MM.1S (cell line): Measurements from ENCODE around the gene RNU6-1.

Experiments used
- DNase-seq: peaks from one replicate; pipeline ENCODE4 v3.0.0-alpha.2; 2015
- H2AFZ ChIP-seq: fragments of 300-600 bp; sonication (generic); 2 replicates; pipeline ENCODE4 v1.6.0; 2016; ENCODE audit warnings: antibody characterized with exemption, low read length
- H3F3A ChIP-seq: fragments of 300-600 bp; sonication (generic); 2 replicates; pipeline ENCODE4 v1.6.1; 2016; ENCODE audit warnings: mild to moderate bottlenecking, antibody characterized with exemption, low read length, moderate library complexity, mixed read lengths; ENCODE audit not compliant: insufficient read depth
- H3K27ac ChIP-seq: fragments of 300-600 bp; sonication (generic); 2 replicates; pipeline ENCODE4 v1.5.1; 2016; ENCODE audit warnings: mild to moderate bottlenecking, low read length
- H3K27me3 ChIP-seq: fragments of 300-600 bp; sonication (generic); replicated peaks from 2 replicates; pipeline ENCODE4 v1.6.0; 2016; ENCODE audit warnings: low read length; ENCODE audit not compliant: insufficient read depth
- H3K36me3 ChIP-seq: fragments of 300-600 bp; sonication (generic); replicated peaks from 2 replicates; pipeline ENCODE4 v1.6.1; 2016; ENCODE audit warnings: mild to moderate bottlenecking, low read length, mixed read lengths; ENCODE audit not compliant: insufficient read depth
- H3K4me1 ChIP-seq: fragments of 300-600 bp; sonication (generic); 2 replicates; pipeline ENCODE4 v1.6.1; 2016; ENCODE audit warnings: low read length, mixed read lengths
- H3K4me2 ChIP-seq: fragments of 300-600 bp; sonication (generic); 2 replicates; pipeline ENCODE4 v1.6.0; 2016; ENCODE audit warnings: low read depth, low read length
- H3K4me3 ChIP-seq: fragments of 300-600 bp; sonication (generic); 2 replicates; pipeline ENCODE4 v1.5.1; 2016; ENCODE audit warnings: low read length, mixed read lengths
- H3K79me2 ChIP-seq: fragments of 300-600 bp; sonication (generic); 2 replicates; pipeline ENCODE4 v1.6.1; 2016; ENCODE audit warnings: mixed run types, low read length, mixed read lengths
- H3K9ac ChIP-seq: fragments of 300-600 bp; sonication (generic); 2 replicates; pipeline ENCODE4 v1.6.1; 2016; ENCODE audit warnings: low read length, mixed read lengths
- H3K9me2 ChIP-seq: fragments of 300-600 bp; sonication (generic); replicated peaks from 2 replicates; pipeline ENCODE4 v1.6.1; 2016; ENCODE audit warnings: mild to moderate bottlenecking, low read length, mixed read lengths; ENCODE audit not compliant: insufficient read depth
- H3K9me3 ChIP-seq: fragments of 300-600 bp; sonication (generic); replicated peaks from 2 replicates; pipeline ENCODE4 v1.6.1; 2016; ENCODE audit warnings: mild to moderate bottlenecking, low read length, mixed read lengths; ENCODE audit not compliant: insufficient read depth
- H4K20me1 ChIP-seq: fragments of 300-600 bp; sonication (generic); 2 replicates; pipeline ENCODE4 v1.6.1; 2016; ENCODE audit warnings: mild to moderate bottlenecking, low read length, moderate library complexity, mixed read lengths; ENCODE audit not compliant: insufficient read depth
- EZH2 ChIP-seq: fragments of 300-600 bp; sonication (generic); optimal IDR thresholded peaks from 2 replicates; pipeline ENCODE3; 2017; ENCODE audit warnings: low read depth, mild to moderate bottlenecking, antibody characterized with exemption, low read length, mixed read lengths
- EZH2phosphoT487 ChIP-seq: fragments of 300-600 bp; sonication (generic); IDR thresholded peaks from 2 replicates; pipeline ENCODE4 v1.6.1; 2018; ENCODE audit warnings: antibody characterized with exemption, low read length
- TF ChIP-seq, protein P1 (sequence below): fragments of 300-600 bp; sonication (generic); IDR thresholded peaks from 2 replicates; pipeline ENCODE4 v1.5.1; 2016; ENCODE audit warnings: antibody characterized with exemption, low read length, mixed read lengths

Gene RNU6-1

DNA sequence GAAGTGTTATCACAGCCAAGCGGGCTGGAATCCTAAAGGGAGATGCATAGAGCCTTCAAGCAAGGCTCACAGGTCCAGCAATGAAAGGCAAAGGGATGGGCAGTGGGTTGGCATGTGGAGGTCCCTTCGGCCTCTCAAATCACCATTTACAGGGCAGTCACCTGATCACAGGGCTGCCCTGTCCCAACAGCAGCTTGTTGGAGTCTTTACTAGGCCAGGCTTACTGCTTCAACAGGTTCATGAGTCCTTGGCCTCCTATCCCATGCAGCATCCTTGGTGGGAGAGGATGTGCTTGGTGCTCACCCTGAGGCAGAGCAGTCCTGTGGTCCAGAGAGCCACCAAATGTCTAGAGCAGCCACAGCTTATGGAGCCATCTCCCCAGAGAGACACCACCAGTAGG is 38.7 kb downstream of the RNU6-1 start:
- H3K4me3 ChIP-seq = no peak overlapping the region
- TF ChIP-seq, protein P1, sequence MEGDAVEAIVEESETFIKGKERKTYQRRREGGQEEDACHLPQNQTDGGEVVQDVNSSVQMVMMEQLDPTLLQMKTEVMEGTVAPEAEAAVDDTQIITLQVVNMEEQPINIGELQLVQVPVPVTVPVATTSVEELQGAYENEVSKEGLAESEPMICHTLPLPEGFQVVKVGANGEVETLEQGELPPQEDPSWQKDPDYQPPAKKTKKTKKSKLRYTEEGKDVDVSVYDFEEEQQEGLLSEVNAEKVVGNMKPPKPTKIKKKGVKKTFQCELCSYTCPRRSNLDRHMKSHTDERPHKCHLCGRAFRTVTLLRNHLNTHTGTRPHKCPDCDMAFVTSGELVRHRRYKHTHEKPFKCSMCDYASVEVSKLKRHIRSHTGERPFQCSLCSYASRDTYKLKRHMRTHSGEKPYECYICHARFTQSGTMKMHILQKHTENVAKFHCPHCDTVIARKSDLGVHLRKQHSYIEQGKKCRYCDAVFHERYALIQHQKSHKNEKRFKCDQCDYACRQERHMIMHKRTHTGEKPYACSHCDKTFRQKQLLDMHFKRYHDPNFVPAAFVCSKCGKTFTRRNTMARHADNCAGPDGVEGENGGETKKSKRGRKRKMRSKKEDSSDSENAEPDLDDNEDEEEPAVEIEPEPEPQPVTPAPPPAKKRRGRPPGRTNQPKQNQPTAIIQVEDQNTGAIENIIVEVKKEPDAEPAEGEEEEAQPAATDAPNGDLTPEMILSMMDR = no peak
- TF ChIP-seq EZH2phosphoT487 (no peak), EZH2 (no peak)

DNA sequence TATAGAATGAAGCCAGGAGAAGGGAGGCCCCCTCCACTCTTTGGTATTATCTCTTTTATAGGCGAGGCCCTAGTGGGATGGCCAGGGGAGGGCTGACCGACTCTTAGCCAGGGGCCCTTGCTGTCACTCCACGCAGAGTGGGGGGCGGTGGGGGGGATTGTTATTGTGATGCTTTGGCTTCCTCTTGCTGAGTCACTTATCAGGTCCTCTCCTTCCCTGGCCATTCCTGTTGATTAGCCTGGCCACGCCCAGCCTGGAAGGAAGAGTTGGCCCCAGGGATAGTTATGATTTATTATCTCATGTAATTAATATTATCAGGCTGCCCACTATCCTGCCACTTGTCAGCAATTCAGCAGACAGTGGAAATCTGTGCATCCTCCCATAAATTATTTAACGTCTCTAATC is 40.0 kb downstream of the RNU6-1 start:
- no peaks in the 10 kb centered on the region for H3K9me3 ChIP-seq
- H3K4me1 ChIP-seq = peaks cover 7% of the 10 kb centered on the region
- TF ChIP-seq EZH2 (no peak), EZH2phosphoT487 (no peak)
- TF ChIP-seq, protein P1 = no peak
- no peak overlapping the region for H3K9ac ChIP-seq
- no peak overlapping the region for H2AFZ ChIP-seq
- H3F3A ChIP-seq = no peaks in the 10 kb centered on the region
- H3K9me2 ChIP-seq = no peaks in the 10 kb centered on the region
- no peak for DNase-seq
- H4K20me1 ChIP-seq = no peaks in the 10 kb centered on the region
- no peaks in the 10 kb centered on the region for H3K79me2 ChIP-seq
- no peaks in the 10 kb centered on the region for H3K27me3 ChIP-seq
- no peaks in the 10 kb centered on the region for H3K36me3 ChIP-seq
- H3K4me2 ChIP-seq = no peak overlapping the region
- no peak overlapping the region for H3K27ac ChIP-seq
- no peak overlapping the region for H3K4me3 ChIP-seq

More for the DNA sequence above, 38.7 kb downstream of the RNU6-1 start:
- no peak overlapping the region for H2AFZ ChIP-seq
- DNase-seq = no peak
- H3K4me2 ChIP-seq = no peak overlapping the region
- no peak overlapping the region for H3K9ac ChIP-seq
- H3K79me2 ChIP-seq = no peaks in the 10 kb centered on the region
- H4K20me1 ChIP-seq = no peaks in the 10 kb centered on the region
- peaks cover 2% of the 10 kb centered on the region; the same call in 1 of the 2 replicates for H3K4me1 ChIP-seq
- no peaks in the 10 kb centered on the region for H3K9me3 ChIP-seq
- no peak overlapping the region for H3K27ac ChIP-seq
- no peaks in the 10 kb centered on the region for H3F3A ChIP-seq
- H3K27me3 ChIP-seq = no peaks in the 10 kb centered on the region
- no peaks in the 10 kb centered on the region for H3K36me3 ChIP-seq
- no peaks in the 10 kb centered on the region for H3K9me2 ChIP-seq

DNA sequence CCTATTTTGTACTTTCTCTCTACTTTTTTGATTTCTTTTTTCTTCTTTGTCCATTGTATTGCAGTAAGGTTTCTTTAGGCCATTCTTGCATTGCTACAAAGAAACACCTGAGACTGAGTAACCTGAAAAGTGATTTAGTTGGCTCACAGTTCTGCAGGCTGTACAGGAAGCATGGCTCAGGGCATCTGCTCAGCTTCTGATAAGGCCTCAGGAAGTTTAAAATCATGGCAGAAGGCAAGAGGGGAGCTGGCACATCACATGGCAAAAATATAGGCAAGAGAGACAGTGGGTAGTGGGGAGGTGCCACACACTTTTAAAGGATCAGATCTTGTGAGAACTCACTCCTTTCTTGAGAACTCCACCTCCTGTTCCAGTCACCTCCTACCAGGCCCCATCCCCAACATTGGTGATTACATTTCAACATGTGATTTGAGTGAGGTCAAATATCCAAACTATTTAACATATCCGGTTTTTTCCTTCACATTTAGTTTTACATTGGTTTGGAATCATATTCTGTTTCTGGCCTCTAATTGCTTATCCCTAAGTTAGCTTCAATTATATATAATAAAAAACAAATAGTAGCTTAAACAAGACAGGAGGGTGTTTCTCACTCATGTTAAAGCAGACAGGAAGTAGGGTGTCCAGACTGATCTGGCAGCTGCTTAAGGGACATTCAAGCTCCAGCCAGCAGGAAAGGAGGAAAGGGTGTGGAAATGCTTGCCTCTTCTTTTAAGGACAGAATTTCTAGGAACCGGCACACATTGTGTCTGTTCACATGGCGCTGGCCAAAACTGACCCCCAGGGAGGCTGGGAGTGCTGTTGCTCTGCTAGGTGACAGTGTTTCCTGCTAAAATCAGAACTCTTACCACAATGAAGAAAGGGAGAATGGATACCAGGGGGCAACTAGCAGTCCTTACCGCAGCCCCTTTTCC is 43.4 kb downstream of the RNU6-1 start:
- H3K79me2 ChIP-seq = no peaks in the 10 kb centered on the region
- H3K4me3 ChIP-seq = no peak overlapping the region
- H3K9me2 ChIP-seq = no peaks in the 10 kb centered on the region
- no peak overlapping the region for H3K27ac ChIP-seq
- no peaks in the 10 kb centered on the region for H3F3A ChIP-seq
- no peak for DNase-seq
- H2AFZ ChIP-seq = no peak overlapping the region
- peaks cover 7% of the 10 kb centered on the region for H3K4me1 ChIP-seq
- H3K9ac ChIP-seq = no peak overlapping the region
- no peaks in the 10 kb centered on the region for H3K9me3 ChIP-seq
- no peaks in the 10 kb centered on the region for H3K36me3 ChIP-seq
- no peaks in the 10 kb centered on the region for H3K27me3 ChIP-seq
- TF ChIP-seq, protein P1 = no peak
- TF ChIP-seq EZH2phosphoT487 (no peak), EZH2 (no peak)
- no peaks in the 10 kb centered on the region for H4K20me1 ChIP-seq
- H3K4me2 ChIP-seq = no peak overlapping the region
